HG02943 (cell line): ENCODE measurements around the gene PRADC1.

Source experiments
- ATAC-seq: cut with Tn5 transposase; IDR thresholded peaks from one replicate; pipeline ENCODE4 v1.9.1; 2021; ENCODE audit warnings: mild to moderate bottlenecking, low read depth, moderate library complexity; ENCODE audit not compliant: unreplicated experiment

PRADC1 gene

DNA sequence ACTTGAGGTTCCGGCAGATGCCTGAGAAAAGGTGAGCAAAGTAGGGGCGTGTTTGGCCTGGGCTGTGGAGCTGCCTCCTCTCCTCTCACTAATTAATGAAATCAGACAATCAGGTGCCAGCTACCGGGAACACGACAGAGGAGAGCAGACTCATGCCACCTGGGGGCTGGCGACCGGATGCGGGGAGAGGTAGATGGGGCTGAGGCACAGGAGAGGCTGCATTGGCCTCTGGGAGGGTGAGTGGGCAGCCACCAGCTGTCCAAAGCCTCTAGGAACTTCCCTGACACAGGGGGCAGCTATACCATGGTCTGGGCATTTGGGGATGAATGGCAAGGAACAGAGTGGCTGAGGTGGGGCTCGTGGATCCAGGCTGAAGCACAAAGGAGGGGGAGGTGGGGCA is 26.2 kb upstream of the PRADC1 start:
- no peak for ATAC-seq

DNA sequence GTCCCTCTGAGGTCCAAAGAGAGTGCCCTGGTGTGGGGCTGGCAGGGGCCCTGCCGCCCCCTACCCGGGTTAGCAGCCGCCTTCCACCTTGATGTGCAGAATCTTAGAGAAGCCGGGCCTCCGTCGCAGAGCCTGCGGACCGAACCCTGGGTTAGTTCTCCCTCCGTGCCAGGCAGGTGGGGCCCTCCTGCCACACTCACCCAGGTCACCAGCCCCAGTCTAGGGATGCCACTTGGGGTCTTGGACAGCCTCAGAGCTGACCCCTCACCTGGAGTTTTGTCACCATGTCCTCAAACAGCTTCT is 25.8 kb upstream of the PRADC1 start:
- no peak for ATAC-seq

GRCh38 chr2:73258186-73258912 is 25.3 kb upstream of the PRADC1 start:
- no peak for ATAC-seq

DNA sequence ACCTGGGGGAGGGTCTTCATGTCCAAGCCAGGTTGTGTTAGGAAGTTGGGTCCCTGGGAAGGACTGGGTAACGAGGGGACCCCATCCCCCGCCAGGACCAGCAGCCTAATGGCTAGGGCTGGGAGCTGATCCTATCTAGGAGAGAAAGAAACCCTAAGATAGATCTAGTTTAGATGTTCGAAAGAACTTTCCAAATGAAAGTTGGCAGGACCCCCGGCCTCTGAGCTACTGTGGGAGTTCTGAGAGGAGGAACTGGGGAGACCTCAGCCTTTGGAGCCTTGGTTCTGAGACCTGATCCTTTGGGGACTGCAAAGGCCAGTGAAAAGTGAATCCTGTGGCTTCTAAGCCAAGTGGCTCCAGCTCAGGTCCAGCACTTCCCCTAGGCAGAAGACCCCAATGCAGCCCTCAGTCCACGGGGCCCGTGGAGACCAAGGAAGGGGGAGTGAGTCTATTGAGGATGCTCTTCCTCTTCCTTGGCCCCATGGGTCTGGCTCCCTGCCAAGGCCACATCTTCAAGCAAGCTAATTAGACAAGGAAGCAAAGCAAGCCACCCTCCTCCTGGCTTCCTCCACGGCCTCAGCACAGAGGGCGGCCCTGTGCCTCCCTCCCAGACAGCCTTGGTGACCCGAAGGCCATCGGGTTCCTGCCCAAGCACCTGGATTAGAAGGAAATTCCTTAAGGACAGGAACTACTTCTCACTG is 24.5 kb upstream of the PRADC1 start:
- no peak for ATAC-seq

- ATAC-seq = no peak
Observed at GRCh38 chr2:73257021-73257420, 24.0 kb upstream of the PRADC1 start.

DNA sequence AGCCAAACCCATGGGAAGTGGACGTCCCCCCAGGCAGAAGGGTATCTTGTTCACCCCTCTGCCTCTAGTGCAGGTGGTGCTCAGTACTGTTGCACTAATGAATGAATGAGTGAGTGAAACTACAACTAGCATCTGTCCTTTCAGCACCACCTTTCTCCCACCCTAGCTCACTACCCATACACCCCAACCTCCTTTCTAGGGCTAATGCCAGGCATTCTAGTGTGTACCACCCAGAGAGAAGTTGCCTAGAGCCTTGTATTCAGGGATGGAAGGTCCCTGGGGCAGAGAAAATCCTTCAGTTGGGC is 23.5 kb upstream of the PRADC1 start:
- ATAC-seq = no peak

DNA sequence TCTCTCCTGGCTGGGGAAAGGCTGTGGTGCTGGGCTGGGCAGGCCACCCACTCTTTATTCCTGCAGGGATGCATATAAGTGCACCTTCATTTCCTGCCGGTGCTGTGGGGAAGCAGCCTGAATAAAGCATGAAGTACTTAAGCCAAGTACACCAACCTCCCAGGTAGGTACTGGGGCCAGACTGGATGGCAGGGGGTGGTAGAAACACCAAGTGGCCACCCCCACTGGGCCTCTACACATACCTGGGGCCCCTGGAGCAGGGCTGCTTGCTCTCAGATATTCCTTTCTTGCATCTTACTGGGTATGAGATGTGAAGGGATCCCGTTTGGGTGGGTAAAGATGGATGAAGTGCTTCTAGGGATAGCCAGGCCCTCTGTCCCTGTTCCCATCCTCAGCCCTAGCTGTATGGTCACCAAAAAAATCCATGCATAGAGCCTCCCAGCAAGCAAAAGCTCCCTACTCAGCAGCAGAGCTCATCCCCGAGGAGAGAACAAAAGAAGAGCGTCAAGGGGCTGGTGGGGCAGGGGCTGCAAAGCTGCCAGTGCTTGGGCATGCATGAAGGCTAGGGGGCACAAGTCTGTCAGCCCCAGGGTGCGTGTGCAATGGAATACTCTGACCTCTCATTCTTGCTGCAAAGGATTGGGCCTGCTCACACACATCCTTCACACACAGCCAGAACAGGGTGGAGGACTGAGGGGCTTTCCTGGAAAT is 23.0 kb upstream of the PRADC1 start:
- ATAC-seq = no peak

DNA sequence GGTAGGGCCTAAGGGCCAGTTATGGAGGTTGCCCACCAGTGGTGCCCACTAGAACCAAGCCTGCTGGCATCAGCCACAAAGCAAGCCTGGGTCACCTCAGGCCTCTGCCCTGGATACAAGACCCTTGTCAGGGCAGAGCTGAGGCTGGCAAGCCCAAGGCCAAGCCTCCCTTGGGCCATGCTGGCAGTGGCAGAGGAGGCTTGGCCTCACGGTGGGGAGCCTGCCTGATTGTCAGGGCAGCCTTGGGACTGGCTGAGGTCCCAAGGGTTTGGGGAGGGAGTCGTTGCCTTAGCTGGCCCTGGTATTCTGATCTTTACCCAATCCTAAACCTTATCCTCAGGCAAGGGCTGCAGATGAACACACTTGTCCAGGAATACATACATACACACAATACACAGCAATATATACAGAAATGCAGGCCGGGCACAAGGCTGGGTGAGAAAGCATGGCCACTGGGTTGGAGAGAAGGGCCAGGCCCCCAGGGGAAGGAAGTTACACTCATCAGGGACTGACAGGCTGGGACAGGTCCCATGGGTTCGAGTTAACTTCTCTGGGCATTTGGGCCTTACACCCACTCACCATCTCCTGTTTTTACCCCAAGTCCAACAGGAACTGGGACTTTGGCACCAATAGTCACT is 22.1 kb upstream of the PRADC1 start:
- no peak for ATAC-seq

GRCh38 chr2:73254343-73255006 is 21.4 kb upstream of the PRADC1 start:
- no peak for ATAC-seq

DNA sequence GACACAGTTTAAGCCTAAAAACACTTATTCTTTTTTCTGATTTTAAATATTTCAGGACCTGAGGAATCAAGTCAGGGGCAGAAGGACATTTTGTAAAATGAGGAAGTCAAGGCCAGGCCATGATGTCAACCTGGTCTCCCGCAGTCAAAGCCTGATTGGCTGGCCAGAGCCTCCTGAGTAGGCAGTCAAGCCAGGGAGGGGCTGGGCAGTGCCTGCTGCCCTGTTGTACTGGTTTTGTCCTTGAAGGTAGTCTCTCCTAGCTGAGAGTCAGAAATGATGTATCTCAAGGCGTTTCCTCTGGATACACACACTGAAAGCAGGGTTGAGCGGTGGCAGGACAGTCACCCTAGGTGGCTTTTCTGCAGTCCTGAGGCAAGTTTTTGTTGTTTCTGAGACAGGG is 20.9 kb upstream of the PRADC1 start:
- ATAC-seq = no peak

DNA sequence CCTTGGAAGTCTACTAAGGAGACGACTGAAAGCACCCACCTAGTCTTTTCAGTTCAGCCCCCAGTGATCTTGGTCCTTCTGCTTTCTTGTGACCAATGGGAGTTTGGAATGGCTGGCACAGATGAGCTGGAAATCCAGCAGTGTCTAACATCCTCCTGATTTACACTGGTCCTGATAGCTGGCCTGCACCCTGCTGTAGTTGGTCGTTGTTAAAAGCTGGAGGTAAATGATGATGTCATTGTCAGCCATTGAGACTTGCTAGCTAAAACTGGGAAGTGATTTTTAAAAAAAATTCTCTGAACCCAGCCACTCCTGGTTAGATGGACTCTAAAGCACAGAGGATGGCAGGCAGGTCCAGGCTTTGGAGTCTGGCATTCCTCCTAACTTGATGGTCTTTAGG is 20.4 kb upstream of the PRADC1 start:
- ATAC-seq = no peak

DNA sequence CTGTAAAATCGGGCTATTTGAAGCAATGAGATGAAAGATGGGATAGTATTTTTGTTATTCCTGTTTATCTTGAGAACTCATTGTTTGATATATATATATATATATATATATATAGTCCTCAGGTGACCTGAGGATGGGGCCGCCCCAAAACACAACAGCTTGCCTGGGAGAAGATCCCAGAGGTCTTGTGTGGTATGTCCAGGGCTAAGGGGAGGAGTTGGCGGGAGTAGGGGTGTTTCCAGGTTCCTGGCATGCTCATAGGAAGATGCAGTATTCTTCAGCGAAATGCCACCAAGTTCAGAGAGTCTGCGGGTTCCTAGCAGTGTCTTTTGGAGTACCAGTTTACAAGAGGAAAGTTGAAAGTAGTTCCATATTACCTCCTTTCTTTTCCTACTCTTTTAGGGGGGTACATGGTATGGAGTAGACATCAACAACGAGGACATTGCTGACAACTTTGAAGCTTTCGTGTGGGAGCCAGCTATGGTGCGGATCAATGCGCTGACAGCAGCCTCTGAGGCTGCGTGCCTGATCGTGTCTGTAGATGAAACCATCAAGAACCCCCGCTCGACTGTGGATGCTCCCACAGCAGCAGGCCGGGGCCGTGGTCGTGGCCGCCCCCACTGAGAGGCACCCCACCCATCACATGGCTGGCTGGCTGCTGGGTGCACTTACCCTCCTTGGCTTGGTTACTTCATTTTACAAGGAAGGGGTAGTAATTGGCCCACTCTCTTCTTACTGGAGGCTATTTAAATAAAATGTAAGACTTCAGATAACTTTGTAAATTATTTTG is 19.4 kb upstream of the PRADC1 start:
- ATAC-seq = no peak

GRCh38 chr2:73250872-73251846 is 18.1 kb upstream of the PRADC1 start:
- ATAC-seq = no peak

DNA sequence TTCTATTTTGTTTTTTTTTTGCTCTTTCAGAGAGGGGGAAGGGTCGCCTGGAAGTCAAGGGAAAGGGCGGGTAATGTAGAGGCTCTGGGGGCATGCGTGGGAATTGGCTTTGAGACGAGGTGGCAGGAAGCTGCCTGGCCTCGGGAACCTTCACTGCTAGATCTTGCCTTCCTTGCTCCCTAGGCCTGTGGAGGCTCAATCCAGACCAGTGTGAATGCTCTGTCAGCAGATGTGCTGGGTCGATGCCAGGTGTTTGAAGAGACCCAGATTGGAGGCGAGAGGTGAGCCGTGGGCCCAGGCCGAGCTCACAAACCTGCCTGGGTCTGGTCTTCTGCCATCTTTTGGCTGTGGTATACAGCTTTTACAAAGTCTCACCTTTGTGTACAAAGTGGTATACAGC is 16.6 kb upstream of the PRADC1 start:
- ATAC-seq = no peak

GRCh38 chr2:73246850-73247249 is 13.8 kb upstream of the PRADC1 start:
- no peak for ATAC-seq

DNA sequence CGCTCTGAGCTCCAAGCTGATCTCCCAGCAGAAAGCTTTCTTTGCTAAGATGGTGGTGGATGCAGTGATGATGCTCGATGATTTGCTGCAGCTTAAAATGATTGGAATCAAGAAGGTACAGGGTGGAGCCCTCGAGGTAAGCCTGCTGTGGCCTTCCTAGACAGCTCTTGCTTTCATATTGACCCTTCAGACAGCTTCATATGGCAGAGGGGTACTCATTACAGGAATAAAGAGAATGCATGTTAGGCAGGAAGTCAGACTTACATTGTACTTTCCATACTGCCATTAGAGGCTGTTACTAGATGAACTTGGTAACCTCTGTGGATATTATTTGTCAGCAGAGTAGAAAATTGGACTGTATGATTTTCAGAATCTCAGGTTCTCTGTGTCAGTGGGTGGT is 11.5 kb upstream of the PRADC1 start:
- ATAC-seq = no peak

DNA sequence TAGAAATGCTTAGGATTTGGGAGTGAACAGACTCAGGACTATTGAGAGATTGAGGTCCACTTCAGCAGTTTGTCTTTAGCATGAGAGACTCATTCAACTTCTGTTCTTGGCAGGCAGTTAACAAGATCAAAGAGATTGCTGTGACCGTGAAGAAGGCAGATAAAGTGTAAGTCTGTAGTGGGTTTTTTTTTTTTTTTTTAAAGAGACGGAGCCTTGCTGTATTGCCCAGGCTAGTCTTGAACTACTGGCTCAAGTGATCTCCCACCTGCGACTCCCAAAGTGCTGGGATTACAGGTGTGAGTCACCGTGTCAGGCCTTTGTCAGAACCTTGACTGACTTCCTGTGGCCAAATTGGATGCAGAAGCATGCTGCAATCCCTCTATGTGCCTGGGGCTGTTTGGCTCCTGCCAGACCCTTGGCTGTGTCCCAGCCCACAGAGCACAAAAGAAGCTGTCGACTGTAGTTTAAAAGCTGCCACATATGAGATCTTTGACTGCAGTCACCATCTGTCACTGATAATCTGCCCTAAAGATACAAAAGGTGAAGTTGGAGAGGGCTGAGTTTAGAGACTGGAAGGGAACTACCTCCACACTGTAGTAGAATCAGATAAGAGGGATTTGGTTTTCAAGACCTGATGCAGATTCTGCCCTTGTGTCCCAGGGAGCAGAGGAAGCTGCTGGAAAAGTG is 11.0 kb upstream of the PRADC1 start:
- no peak for ATAC-seq

DNA sequence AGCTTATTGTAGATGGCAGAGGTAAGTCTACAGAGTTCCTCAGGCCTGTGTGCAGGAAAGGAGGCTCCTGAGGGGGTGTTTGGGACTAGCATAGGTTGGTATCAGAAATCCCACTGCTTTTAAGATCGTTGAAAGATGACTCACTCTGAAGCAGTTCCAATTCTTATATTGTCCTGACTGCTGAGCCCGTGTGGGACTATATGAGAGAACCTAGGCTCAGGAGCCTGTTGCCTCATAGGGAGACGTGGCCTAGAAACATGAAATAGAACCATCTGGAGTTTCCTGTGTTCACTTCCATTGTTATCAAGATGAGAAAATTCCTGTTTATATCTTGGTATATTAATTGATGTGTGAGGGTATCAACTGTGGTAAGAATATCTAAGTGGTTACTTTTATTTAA is 6.7 kb upstream of the PRADC1 start:
- no peak for ATAC-seq

DNA sequence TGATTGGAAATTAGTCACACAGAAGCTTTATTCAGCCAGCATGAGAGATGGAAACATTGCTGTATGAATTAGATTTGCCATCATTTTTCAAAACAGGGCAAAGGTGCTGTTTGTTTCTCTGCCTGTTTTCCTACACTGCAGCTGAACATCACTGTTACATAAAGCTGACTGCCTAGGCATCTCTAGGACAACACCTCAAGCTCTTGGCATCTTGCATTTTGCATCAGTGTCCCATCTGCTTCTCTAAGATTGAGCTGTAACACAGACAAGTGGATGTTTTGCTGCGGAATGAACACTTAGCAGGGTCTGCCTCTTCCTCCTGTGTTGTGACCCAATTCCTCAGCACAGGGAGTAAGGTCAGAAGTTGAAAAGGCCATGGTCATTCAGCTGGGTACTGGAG is 5.9 kb upstream of the PRADC1 start:
- no peak for ATAC-seq
